ENCODE measurements around the gene IRF9. TPM values are rescaled to one million over a fixed set of nuclear protein-coding genes. Genes with fewer than 3 reads are reported as not detected.

IRF9 gene
- total and polyA plus RNA-seq, 2 of the 13 experiments (the other 11 are each of a cell fraction or from before 2014, with no cell fraction given), result 14.9 to 49.7 TPM

- TF ChIP-seq, protein P1, sequence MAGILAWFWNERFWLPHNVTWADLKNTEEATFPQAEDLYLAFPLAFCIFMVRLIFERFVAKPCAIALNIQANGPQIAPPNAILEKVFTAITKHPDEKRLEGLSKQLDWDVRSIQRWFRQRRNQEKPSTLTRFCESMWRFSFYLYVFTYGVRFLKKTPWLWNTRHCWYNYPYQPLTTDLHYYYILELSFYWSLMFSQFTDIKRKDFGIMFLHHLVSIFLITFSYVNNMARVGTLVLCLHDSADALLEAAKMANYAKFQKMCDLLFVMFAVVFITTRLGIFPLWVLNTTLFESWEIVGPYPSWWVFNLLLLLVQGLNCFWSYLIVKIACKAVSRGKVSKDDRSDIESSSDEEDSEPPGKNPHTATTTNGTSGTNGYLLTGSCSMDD (CRISPR knock-in tag; IDR thresholded peaks at IDR 0.05), result 0 out of 2 replicates have a peak, but pooled peaks have one; percentile 3
- TF ChIP-seq NR2F2 (IDR thresholded peaks at IDR 0.05; ENCODE audit: borderline replicate concordance, low read depth), result no peak
- TF ChIP-seq ZNF10 (CRISPR knock-in tag; IDR thresholded peaks at IDR 0.05; ENCODE audit: borderline replicate concordance, low read depth), result no peak
- TF ChIP-seq EHMT2 (IDR thresholded peaks at IDR 0.05; ENCODE audit: borderline replicate concordance, low read depth, low read length), result no peak
- 0 out of 2 replicates have a peak, but pooled peaks have one; percentile 21 for TF ChIP-seq FUBP1 (CRISPR knock-in tag; IDR thresholded peaks at IDR 0.05; ENCODE audit: borderline replicate concordance)
- TF ChIP-seq SOX5 (CRISPR knock-in tag; IDR thresholded peaks at IDR 0.05; ENCODE audit: borderline replicate concordance), result no peak
- TF ChIP-seq IRX3 (CRISPR knock-in tag; IDR thresholded peaks at IDR 0.05; ENCODE audit: borderline replicate concordance, low read depth), result 0 out of 2 replicates have a peak, but pooled peaks have one; percentile 12
- no peak for TF ChIP-seq GLI4 (CRISPR knock-in tag; IDR thresholded peaks at IDR 0.05; ENCODE audit: borderline replicate concordance)
- TF ChIP-seq MXD4 (CRISPR knock-in tag; IDR thresholded peaks at IDR 0.05), result no peak
- TF ChIP-seq SIN3A (IDR thresholded peaks at IDR 0.05; ENCODE audit: borderline replicate concordance, low read depth, low read length), result peak; percentile 49; the same call in 1 of the 2 replicates
- TF ChIP-seq TEF (CRISPR knock-in tag; IDR thresholded peaks at IDR 0.05), result 0 out of 2 replicates have a peak, but pooled peaks have one; percentile 8
- no peak for TF ChIP-seq REL (CRISPR knock-in tag; conservative IDR thresholded peaks at IDR 0.05)
- 0 out of 2 replicates have a peak, but pooled peaks have one; percentile 25 for TF ChIP-seq ZBTB21 (CRISPR knock-in tag; IDR thresholded peaks at IDR 0.05)
- TF ChIP-seq ZNF30 (CRISPR knock-in tag; IDR thresholded peaks at IDR 0.05), result 0 out of 2 replicates have a peak, but pooled peaks have one; percentile 52
- TF ChIP-seq ZKSCAN5 (CRISPR knock-in tag; IDR thresholded peaks at IDR 0.05), result no peak
- TF ChIP-seq RARA (CRISPR knock-in tag; IDR thresholded peaks at IDR 0.05), result no peak
- TF ChIP-seq NR2C2 (CRISPR knock-in tag; IDR thresholded peaks at IDR 0.05; ENCODE audit: borderline replicate concordance), result 0 out of 2 replicates have a peak, but pooled peaks have one; percentile 14
- TF ChIP-seq ELF3 (CRISPR knock-in tag; IDR thresholded peaks at IDR 0.05), result peak; percentile 35; the same call in 1 of the 2 replicates
- peak; percentile 8; the same call in 1 of the 2 replicates for TF ChIP-seq ZNF205 (CRISPR knock-in tag; IDR thresholded peaks at IDR 0.05)
- TF ChIP-seq, protein P2, sequence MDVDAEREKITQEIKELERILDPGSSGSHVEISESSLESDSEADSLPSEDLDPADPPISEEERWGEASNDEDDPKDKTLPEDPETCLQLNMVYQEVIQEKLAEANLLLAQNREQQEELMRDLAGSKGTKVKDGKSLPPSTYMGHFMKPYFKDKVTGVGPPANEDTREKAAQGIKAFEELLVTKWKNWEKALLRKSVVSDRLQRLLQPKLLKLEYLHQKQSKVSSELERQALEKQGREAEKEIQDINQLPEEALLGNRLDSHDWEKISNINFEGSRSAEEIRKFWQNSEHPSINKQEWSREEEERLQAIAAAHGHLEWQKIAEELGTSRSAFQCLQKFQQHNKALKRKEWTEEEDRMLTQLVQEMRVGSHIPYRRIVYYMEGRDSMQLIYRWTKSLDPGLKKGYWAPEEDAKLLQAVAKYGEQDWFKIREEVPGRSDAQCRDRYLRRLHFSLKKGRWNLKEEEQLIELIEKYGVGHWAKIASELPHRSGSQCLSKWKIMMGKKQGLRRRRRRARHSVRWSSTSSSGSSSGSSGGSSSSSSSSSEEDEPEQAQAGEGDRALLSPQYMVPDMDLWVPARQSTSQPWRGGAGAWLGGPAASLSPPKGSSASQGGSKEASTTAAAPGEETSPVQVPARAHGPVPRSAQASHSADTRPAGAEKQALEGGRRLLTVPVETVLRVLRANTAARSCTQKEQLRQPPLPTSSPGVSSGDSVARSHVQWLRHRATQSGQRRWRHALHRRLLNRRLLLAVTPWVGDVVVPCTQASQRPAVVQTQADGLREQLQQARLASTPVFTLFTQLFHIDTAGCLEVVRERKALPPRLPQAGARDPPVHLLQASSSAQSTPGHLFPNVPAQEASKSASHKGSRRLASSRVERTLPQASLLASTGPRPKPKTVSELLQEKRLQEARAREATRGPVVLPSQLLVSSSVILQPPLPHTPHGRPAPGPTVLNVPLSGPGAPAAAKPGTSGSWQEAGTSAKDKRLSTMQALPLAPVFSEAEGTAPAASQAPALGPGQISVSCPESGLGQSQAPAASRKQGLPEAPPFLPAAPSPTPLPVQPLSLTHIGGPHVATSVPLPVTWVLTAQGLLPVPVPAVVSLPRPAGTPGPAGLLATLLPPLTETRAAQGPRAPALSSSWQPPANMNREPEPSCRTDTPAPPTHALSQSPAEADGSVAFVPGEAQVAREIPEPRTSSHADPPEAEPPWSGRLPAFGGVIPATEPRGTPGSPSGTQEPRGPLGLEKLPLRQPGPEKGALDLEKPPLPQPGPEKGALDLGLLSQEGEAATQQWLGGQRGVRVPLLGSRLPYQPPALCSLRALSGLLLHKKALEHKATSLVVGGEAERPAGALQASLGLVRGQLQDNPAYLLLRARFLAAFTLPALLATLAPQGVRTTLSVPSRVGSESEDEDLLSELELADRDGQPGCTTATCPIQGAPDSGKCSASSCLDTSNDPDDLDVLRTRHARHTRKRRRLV (CRISPR knock-in tag; IDR thresholded peaks at IDR 0.05), result no peak
Observed at GRCh38 chr14:24196071-24197055, 35.3 kb downstream of the IRF9 start (continued).

Data from HepG2 (cell line).